NCI-H345 treated with DMSO at 0.1 percent for 48 hours (cell line): ENCODE measurements around the gene FAM32A.
"Not testable (repeated sequence)": the region's sequence is repeated elsewhere in the genome, so short reads cannot be mapped to it uniquely, and the experiment has no call there.

ENCODE experiments used
- DNase-seq: peaks from one replicate; lab custom pipeline; 2025; ENCODE audit not compliant: unreplicated experiment; lab: John Stamatoyannopoulos, UW

FAM32A gene

DNA sequence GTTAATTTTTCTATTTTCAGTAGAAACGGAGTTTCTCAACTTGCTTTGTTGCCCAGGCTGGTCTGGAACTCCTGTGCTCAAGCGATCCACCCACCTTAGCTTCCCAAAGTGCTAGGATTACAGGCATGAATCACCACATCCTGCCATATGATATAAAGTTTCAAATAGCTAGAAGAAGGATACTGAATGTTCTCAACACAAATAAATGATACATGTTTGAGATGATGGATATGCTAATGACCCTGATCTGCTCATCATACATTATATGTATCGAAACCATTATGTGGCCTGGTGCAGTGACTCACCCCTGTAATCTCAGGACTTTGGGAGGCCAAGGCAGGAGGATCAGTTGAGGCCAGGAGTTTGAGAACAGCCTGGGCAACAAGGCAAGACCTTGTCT, 23.4 kb upstream of the FAM32A start:
- no peak for DNase-seq

DNA sequence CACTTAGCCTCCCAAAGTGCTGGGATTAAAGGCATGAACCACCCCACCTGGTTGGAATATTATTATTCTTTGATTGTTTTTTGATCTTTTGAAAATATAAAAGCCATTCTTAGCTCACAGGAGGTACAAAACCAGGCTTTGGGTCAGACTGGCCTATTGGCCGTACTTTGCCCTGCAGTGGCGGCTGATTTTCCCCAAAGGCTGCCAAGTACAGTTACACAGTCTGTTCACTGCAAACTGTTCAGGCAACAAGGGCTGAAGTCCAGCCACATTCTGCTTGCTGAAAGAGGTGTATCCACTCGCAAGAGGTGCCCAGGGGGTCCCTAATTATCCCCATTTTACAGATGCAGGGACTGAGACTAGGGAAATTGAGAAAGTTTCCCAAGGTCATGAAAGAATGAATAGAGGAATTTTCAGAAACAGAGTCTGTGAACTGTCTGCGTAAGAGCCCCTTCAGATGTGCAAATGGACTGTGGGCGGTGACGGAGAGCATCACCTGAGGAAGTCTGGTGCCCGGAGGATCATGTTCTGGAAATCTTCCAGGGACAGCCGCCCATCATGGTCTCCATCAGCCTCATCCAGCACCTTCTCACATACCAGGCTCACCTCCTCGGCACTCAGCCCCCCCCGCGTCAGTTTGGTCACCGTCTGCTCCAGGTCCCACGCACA, 20.9 kb upstream of the FAM32A start:
- DNase-seq: no peak

DNA sequence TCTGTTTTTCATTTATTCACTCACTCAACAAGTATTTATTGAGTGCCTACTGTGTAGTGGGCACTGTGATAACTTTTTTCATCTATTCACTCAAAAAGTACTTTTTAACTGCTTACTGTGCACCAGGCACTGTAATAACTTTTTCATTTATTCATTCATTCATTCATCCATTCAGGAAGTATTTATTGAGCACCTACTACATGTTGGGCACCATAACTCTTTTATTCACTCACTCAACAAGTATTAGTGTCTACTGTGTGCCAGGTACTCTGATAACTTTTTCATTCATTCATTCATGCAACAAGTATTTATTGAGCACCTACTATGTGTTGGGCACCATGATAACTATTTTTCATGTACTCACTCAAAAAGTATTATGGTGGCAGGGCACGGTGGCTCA, 18.8 kb upstream of the FAM32A start:
- DNase-seq: no peak

DNA sequence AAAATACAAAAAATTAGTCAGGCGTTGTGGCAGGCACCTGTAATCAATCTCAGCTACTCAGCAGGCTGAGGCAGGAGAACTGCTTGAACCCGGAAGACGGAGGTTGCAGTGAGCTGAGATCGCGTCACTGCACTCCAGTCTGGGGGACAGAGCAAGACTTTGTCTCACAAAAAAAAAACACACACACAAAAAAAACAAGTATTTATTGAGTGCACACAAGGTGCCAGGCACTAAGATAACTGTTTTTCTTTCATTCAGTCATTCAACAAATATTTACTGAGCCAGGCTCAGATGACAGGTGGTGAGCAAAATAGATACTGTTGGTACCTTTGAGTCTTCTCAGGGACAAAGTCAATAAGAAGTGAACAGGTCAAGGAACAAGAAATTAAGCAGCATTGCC, 18.2 kb upstream of the FAM32A start:
- DNase-seq: no peak

DNA sequence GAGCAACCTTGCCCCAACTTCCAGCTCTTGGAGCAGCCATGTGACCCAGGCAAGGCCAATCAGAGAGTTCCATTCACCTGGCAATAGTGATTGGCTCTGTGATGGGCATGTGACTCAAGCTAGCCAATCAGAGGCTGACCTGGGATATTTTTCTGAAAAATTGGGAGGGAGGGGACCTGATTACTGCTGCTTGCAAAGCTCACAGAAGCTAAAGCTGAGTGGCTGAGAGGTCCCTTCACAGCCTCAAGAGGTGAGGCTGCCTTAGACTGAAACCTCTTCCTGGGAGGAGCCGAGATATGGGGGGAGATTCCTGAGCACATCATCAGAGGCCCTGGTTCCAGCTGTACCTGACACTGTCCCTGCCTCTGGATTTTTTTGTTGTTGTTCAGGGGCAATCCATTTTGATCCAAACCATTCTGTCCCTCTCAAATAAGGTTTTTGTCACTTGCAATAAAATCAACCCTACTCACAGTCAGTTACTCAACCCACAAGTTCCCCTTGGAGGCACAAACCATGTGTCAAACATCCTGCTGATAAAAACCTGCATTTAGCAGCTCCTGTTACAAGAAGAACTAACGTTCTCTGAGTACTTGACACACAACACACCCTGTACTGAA, 16.6 kb upstream of the FAM32A start:
- DNase-seq: no peak

DNA sequence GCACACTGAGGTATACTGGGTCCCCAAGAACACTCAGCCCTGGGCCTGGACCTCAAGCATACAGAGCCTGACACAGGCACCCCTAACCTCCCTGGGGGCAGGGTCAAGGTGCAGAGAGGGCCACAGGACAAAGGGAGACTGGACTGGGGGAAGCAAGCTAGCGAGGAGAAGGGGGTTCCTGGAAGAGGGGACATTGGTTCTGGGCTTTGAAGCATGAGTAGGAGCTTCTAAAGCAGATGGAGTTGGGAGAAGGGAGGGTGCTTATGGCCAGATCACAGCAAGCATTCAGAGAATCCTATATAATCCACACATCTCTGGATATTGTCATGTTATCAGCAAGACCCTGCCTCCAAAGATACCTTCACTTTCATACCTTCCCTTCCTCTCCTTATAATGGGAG, 15.1 kb upstream of the FAM32A start:
- no peak for DNase-seq

DNA sequence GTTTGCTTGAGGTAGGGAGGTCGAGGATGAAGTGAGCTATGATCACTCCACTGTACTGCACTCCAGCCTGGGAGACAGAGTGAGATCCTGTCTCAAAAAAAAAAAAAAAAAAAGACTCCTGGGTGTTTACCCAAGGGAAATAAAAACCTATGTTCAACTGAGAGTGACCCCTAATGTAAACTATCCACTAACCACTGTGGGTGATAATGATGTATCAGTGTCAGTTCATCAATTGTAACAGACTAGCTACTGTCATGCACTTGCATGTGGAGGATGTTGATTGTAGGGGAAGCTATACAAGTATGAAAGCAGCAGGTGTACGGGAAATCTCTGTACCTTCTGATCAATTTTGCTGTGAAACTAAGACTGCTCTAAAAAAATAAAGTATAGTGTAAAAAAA, 9.3 kb upstream of the FAM32A start:
- DNase-seq: no peak

DNA sequence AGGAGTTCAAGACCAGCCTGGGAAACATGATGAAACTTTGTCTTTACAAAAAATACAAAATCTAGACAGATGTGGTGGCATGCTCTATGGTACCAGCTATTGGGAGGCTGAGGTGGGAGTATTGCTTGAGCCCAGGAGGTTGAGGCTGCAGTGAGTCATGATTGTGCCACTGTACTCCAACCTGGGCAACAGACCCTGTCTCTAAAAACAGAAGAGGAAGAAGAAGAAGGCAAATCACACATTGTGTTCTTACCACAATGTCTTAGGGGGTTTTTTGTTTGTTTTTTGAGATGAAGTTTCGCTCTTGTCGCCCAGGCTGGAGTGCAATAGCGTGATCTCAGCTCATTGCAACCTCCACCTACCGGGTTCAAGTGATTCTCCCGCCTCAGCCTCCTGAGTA, 6.3 kb upstream of the FAM32A start:
- not testable (repeated sequence) for DNase-seq

DNA sequence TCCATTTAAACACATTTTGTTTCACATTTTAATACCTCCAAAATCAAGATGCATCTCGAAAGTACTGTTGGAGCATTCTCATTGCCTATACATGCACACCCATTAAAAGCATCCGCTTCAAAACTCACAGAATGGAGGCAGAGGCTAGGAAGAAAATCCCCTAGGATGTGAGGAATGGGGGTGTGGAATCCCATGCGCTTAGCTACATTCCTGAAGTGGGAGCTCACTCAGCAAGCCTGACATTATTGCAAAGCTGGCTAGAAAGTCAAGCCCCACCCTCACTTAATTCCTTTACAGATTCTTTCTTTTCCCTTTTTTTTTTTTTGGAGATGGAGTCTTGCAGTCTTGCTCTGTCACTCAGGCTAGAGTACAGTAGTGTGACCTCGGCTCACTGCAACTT, 4.6 kb upstream of the FAM32A start:
- DNase-seq: no peak

DNA sequence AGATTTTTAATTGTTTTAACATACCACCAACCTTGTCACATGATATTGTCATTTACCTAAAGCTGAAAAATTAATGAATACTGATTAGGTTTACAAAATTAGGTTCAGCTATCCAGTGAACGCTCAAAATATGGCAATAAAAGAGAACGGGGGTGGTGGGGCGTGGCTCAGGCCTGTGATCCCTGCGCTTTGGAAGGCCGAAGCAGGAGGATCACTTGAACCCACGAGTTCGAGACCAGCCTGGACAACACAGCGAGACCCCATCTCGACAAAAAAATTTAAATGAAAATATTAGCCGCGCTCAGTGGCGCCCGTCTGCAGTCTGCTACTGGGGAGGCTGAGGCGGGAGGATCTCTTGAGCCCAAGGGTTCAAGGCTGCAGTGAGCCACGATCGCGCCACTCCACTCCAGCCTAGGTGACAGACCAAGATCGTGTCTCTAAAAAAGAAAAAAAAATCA, 516 bp upstream of the FAM32A start:
- DNase-seq: no peak

DNA sequence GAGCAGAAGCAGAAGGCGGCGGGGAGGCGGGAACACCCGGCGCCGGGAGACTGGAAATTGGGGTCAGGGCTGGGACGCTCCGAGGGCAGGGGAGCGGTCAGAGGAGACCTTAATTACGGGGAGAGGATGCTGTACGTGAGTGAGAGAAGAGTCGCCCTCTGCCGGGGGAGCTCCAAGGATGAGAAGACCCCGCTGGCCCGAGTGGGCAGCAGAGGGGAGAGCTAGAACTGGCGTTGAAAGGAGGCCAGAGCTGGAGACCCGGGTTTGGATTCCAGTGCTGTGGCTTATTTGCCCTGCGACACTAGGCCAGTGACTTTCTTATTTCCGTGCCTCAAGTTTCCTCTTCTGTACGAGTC, 536 bp downstream of the FAM32A start:
- DNase-seq: no peak

DNA sequence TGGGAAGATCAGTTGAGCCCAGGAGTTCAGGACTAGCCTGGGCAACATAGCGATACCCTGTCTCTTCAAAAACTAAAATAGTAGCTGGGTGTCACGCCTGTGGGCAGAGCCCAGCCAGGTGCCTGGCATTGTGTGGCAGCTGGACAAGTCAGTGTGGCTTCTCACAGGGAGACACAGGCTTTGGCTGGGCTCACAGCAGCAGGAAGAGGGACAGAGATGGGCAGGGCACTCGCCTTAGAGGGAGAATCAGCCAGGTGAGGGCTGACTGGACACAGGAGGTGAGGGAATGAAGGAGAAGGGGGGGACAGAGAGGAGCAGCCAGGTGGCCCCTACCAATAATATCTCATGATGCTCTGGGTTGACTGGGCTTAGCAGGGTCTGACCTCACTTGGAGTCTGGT, 3.3 kb downstream of the FAM32A start:
- no peak for DNase-seq

DNA sequence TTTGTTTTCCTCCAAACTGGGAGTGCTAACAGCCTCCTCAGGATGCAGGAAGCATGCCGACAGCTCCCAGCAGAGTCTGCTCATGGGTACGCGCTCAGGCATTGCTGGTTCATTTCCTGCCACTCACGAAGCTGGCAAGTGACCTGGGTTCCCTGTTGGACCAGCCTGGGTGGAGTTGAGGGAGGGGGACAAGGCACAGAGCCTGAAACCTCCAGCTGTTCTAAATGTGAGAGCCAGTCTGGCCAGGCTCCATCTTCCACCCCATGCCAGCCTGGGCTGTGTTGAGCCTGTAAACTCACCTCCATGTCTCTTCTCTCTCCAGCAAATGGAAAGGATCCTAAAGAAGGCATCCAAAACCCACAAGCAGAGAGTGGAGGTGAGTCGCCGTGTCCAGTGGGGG, 5.0 kb downstream of the FAM32A start:
- DNase-seq: no peak

DNA sequence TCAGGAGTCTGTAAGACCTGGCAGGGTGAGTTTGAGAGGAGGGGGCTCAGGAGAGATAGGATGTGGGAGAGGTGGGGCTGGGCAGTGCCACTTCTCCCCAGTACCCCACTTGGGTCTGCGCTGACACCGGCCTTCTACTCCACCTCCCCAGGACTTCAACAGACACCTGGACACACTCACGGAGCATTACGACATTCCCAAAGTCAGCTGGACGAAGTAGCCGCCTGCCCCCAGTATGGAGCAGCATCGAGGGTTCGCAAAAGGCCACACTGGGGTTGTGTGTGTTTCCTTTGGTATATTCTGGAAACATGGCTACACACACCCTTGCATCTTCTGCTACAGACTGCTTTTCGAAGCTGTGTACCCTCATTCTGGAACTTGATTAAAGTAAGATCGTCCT, 5.5 kb downstream of the FAM32A start:
- DNase-seq: no peak

DNA sequence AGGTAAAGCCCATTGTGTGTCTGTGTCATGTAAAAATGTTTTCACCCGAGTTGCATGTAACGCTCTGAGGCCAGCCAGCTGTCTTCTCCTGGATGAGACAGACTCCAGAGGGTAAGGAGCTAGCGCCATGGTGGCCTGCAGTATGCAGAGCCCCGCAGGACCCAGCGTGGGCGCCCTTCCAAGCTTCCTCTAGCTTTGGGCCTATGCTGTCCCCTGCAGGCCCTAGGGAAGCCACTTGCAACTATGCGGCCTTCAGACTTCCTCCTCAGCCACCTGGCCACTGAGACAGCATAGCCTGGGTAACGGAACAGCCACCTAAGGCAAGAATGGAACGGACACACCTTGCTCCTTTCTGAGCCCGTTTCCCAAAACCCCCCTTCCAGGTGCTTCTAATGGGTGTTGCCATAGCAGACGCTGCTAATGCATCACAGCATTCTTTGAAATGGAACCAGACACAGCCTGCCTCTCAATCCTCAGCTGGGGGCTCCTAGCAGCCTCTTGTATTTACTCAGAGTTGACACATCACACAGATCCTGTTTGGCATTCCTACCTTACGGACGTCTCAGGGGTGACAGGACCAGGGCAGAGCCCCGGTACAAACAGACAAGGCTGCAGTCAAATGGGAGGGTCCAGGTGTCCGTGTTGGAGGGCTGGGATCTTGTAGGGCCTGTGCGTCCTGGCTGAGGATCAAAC, 6.2 kb downstream of the FAM32A start:
- DNase-seq: no peak

DNA sequence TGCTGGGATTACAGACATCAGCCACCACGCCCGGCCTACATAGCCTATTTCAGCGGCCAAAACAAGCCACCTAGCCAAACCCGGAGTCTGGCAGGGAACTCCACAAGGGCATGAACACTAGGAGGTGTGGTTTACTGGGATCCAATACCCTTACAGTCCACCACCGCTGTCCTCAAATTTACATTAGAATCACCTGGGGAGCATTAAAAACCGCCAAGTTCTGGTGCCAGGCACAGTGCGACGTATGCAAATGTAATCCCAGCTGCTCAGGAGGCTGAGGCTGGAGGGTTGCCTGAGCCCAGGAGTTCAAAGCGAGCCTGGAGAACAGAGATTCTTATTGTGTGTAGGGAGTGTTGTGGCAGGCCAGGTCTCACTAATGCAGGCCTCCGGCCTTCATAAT, 8.3 kb downstream of the FAM32A start:
- no peak for DNase-seq

DNA sequence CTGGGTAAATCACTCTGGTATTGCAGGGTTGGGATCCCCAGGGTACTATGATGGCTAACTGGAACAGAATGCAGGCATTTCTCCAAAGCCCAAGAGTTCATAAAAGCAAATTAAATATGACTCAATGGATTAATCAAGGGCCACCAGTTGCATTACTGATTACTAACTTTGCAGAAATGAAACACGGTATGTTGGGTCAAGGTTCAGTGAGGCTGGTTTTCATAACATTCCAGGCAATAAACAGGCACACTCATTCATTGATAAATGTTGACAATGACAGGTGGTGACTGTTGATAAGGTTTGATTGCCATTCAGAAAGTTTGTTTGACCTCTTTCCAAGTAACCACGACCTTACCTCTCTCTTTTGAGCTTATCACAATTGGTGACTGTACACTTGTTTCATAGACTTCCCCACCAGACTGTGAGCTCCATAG, 12.0 kb downstream of the FAM32A start:
- no peak for DNase-seq

DNA sequence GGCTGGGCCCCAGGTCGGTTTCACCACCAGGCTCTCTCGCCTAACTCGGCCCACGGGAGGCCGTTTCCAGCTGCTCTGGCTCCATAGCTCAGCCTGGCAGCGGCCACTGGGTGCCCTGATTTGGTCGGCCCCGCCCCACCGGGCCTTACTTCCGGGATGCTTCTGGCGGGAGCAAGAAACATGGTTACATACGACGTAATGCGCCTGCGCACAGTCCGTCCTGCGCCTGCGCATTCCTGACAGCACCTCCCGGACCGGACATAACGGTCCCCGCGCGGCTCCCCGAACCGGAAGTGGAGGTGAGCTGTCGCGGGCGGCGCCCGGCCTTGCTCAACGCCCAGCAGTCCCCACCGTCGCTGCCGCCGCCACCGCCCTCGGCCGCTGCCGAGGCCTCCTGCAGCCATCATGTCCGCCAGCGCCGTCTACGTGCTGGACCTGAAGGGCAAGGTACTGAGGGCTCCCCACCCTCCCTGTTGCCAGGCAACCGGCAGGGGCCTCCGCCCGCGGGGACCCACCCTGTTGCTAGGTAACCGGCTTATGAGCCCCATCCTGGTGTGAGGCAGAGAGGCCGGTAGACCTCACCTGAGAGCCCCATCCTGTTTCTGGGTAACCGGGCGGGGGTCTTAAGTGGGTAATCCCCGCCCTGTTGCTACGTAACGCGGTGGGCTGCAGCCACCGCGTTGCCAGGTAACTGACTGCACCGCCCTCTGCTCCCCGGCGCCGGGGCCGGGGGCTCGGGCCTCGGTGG, 12.6 kb downstream of the FAM32A start, which contains the start of gene AP1M1:
TSS of gene AP1M1 (plus strand) at position 290 of the 748 bp plus-strand sequence. CDS start at position 406, 116 bp downstream.
- DNase-seq: peak; percentile 90

DNA sequence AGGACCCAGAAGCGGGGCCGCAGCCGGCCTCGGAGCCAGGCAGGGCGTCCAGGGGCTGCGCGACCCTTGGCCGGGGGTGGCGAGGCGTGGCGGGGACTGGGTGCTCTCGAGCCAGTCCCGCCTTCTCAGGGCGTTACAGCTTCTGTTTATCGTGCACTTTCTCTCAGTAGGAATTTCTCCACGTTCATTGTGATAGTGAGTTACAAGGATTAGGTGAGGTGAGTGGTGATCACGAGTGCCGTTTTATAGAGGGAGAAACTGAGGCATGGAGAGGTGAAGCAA, 13.1 kb downstream of the FAM32A start:
- DNase-seq: no peak

DNA sequence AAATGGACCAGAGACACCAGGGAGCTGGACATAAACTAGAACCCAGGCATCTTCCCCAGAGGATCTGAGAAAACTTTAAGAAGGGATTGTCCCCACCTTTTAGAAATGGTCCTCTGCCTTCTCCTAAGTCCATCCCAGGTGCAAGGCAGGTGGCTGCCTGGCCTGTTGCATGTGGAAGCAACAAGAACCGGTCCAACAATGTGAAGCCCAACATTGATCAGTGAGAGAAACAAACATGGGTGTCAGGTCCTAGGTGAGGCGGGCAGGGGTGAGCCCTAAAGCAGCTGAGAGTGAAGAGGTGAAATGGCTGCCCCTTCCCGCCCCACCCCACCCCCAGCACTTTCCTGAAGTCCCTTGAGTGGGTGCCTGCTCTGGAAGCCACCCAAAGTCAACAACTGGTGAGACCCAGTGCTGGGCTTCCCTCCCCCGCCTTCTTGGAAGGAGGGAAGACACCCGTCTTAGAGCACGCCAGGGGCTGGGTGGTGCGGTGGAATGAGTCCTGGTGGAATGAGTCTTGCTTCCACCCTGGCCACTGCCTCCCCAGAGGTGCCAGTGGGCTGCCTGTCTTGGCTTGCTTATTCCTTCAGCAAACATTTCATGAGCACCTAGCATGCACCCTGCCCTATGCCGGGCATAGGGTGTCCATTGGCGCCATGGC, 14.2 kb downstream of the FAM32A start:
- DNase-seq: no peak
